ENCODE measurements around the gene TUT1.

The TUT1 gene

GRCh38 chr11:62542111-62542745 lies 49.1 kb downstream of the TUT1 start:
- peaks cover 5% of the 10 kb centered on the region for H3K79me1 ChIP-seq (ENCODE audit: low read depth, low read length)
- H3K4me1 ChIP-seq (ENCODE audit: control insufficient read depth in 2 of 2, insufficient read depth in 1 of 2, low read depth in 1 of 2, low read length in 2 of 2), result peaks cover 34 to 45% of the 10 kb centered on the region in 2 donors
- peak overlapping the region; percentile 51 for H3K9ac ChIP-seq (ENCODE audit: low read depth, low read length, poor library complexity)
- H4K91ac ChIP-seq (ENCODE audit: low read depth, low read length, poor library complexity), result no peak overlapping the region
- no peak overlapping the region for H2BK5ac ChIP-seq (ENCODE audit: low read length)
- no peak overlapping the region for H4K8ac ChIP-seq (ENCODE audit: low read depth, low read length)
- DNase-seq (ENCODE audit: low spot score), result no peak
- peak overlapping the region; percentile 87 for H2AFZ ChIP-seq (ENCODE audit: low read length)
- no peak overlapping the region for H3K4me2 ChIP-seq (ENCODE audit: insufficient read depth, low read length, poor library complexity, severe bottlenecking)
- H3K27ac ChIP-seq (replicated peaks; ENCODE audit: low read length), result no peak overlapping the region
- no peaks in the 10 kb centered on the region for H3K36me3 ChIP-seq (replicated peaks in 1 of 2; ENCODE audit: control insufficient read depth in 2 of 2, insufficient read depth in 2 of 2, low read length in 2 of 2)
- no peak overlapping the region for H3K23ac ChIP-seq (ENCODE audit: low read depth, low read length, poor library complexity)
- H2BK15ac ChIP-seq (ENCODE audit: low read length), result no peak overlapping the region
- no peak overlapping the region for H2BK120ac ChIP-seq (ENCODE audit: low read depth, low read length)
- no peak overlapping the region for H3K4ac ChIP-seq (ENCODE audit: low read length)
- peak overlapping the region; percentile 51 for H2AK5ac ChIP-seq (ENCODE audit: low read depth, low read length)
- peak overlapping the region; percentile 43 for H2BK12ac ChIP-seq (ENCODE audit: low read length)
- WGBS, 2 donors (ENCODE audit: extremely low coverage in 2 of 2, insufficient read length in 2 of 2, insufficient replicate concordance in 1 of 2), result no CpG with 5 or more reads among the region's 6 CpGs
- no peak overlapping the region for H3K14ac ChIP-seq (ENCODE audit: low read length)
- no peak overlapping the region for H3K4me3 ChIP-seq (ENCODE audit: low read length in 2 of 2)
- peak overlapping the region; percentile 79 for H3K18ac ChIP-seq (ENCODE audit: low read length)
- H3K9me3 ChIP-seq (replicated peaks in 1 of 2; ENCODE audit: control insufficient read depth in 2 of 2, insufficient read depth in 1 of 2, low read depth in 1 of 2, low read length in 2 of 2), result no peaks in the 10 kb centered on the region
- H3K27me3 ChIP-seq (ENCODE audit: control insufficient read depth in 3 of 3, insufficient read depth in 3 of 3, low read depth in 1 of 3, low read length in 3 of 3), result peaks cover 21 to 50% (median 39%) of the 10 kb centered on the region in 3 experiments

- Histone ChIP-seq H3K27me3 (ENCODE audit: control insufficient read depth in 3 of 3, insufficient read depth in 3 of 3, low read depth in 1 of 3, low read length in 3 of 3) (peaks cover 21 to 40% (median 31%) of the 10 kb centered on the region in 3 experiments), H3K4me1 (ENCODE audit: control insufficient read depth in 2 of 2, insufficient read depth in 1 of 2, low read depth in 1 of 2, low read length in 2 of 2) (peaks cover 37 to 38% of the 10 kb centered on the region in 2 donors), H2BK12ac (ENCODE audit: low read length) (no peak overlapping the region), H3K9ac (ENCODE audit: low read depth, low read length, poor library complexity) (peak overlapping the region; percentile 56), H3K14ac (ENCODE audit: low read length) (no peak overlapping the region), H2AFZ (ENCODE audit: low read length) (peak overlapping the region; percentile 32), H3K4me2 (ENCODE audit: insufficient read depth, low read length, poor library complexity, severe bottlenecking) (no peak overlapping the region), H2BK15ac (ENCODE audit: low read length) (no peak overlapping the region), H4K8ac (ENCODE audit: low read depth, low read length) (no peak overlapping the region), H3K4me3 (ENCODE audit: low read length in 2 of 2) (no peak overlapping the region), H3K79me1 (ENCODE audit: low read depth, low read length) (peaks cover 5% of the 10 kb centered on the region), H2BK120ac (ENCODE audit: low read depth, low read length) (no peak overlapping the region), H3K36me3 (replicated peaks in 1 of 2; ENCODE audit: control insufficient read depth in 2 of 2, insufficient read depth in 2 of 2, low read length in 2 of 2) (no peaks in the 10 kb centered on the region), H2AK5ac (ENCODE audit: low read depth, low read length) (no peak overlapping the region), H2BK5ac (ENCODE audit: low read length) (no peak overlapping the region), H3K9me3 (replicated peaks in 1 of 2; ENCODE audit: control insufficient read depth in 2 of 2, insufficient read depth in 1 of 2, low read depth in 1 of 2, low read length in 2 of 2) (no peaks in the 10 kb centered on the region), H3K23ac (ENCODE audit: low read depth, low read length, poor library complexity) (no peak overlapping the region), H3K4ac (ENCODE audit: low read length) (no peak overlapping the region), H4K91ac (ENCODE audit: low read depth, low read length, poor library complexity) (no peak overlapping the region), H3K27ac (replicated peaks; ENCODE audit: low read length) (no peak overlapping the region), H3K18ac (ENCODE audit: low read length) (peak overlapping the region; percentile 6)
- WGBS, 2 donors (ENCODE audit: extremely low coverage in 2 of 2, insufficient read length in 2 of 2, insufficient replicate concordance in 1 of 2), result no CpG with 5 or more reads among the region's 16 CpGs
- DNase-seq (ENCODE audit: low spot score), result no peak
These were observed 50.3 kb downstream of the TUT1 start for GRCh38 chr11:62540804-62541701.

GRCh38 chr11:62539238-62539925 lies 51.9 kb downstream of the TUT1 start:
- peaks cover 27 to 28% of the 10 kb centered on the region in 2 donors for H3K4me1 ChIP-seq (ENCODE audit: control insufficient read depth in 2 of 2, insufficient read depth in 1 of 2, low read depth in 1 of 2, low read length in 2 of 2)
- no peak overlapping the region for H2BK15ac ChIP-seq (ENCODE audit: low read length)
- no peak overlapping the region for H3K27ac ChIP-seq (replicated peaks; ENCODE audit: low read length)
- no peak for DNase-seq (ENCODE audit: low spot score)
- H3K14ac ChIP-seq (ENCODE audit: low read length), result no peak overlapping the region
- no peak overlapping the region for H3K4me2 ChIP-seq (ENCODE audit: insufficient read depth, low read length, poor library complexity, severe bottlenecking)
- no peak overlapping the region for H3K4ac ChIP-seq (ENCODE audit: low read length)
- no peak overlapping the region for H2BK5ac ChIP-seq (ENCODE audit: low read length)
- H3K18ac ChIP-seq (ENCODE audit: low read length), result peak overlapping the region; percentile 81
- no peak overlapping the region for H4K91ac ChIP-seq (ENCODE audit: low read depth, low read length, poor library complexity)
- H3K4me3 ChIP-seq (ENCODE audit: low read length in 2 of 2), result no peak overlapping the region
- no peak overlapping the region for H4K8ac ChIP-seq (ENCODE audit: low read depth, low read length)
- no peak overlapping the region for H2BK120ac ChIP-seq (ENCODE audit: low read depth, low read length)
- peak overlapping the region; percentile 66 for H3K9ac ChIP-seq (ENCODE audit: low read depth, low read length, poor library complexity)
- peaks cover 6% of the 10 kb centered on the region for H3K79me1 ChIP-seq (ENCODE audit: low read depth, low read length)
- H3K23ac ChIP-seq (ENCODE audit: low read depth, low read length, poor library complexity), result no peak overlapping the region
- H2AFZ ChIP-seq (ENCODE audit: low read length), result peak overlapping the region; percentile 51
- no peak overlapping the region for H2BK12ac ChIP-seq (ENCODE audit: low read length)
- WGBS, 2 donors (ENCODE audit: extremely low coverage in 2 of 2, insufficient read length in 2 of 2, insufficient replicate concordance in 1 of 2), result no CpG with 5 or more reads among the region's 13 CpGs
- peaks cover 12 to 25% (median 16%) of the 10 kb centered on the region in 3 experiments for H3K27me3 ChIP-seq (ENCODE audit: control insufficient read depth in 3 of 3, insufficient read depth in 3 of 3, low read depth in 1 of 3, low read length in 3 of 3)
- no peaks in the 10 kb centered on the region for H3K9me3 ChIP-seq (replicated peaks in 1 of 2; ENCODE audit: control insufficient read depth in 2 of 2, insufficient read depth in 1 of 2, low read depth in 1 of 2, low read length in 2 of 2)
- H2AK5ac ChIP-seq (ENCODE audit: low read depth, low read length), result no peak overlapping the region
- H3K36me3 ChIP-seq (replicated peaks in 1 of 2; ENCODE audit: control insufficient read depth in 2 of 2, insufficient read depth in 2 of 2, low read length in 2 of 2), result peaks cover 0 to 5% of the 10 kb centered on the region in 2 donors

Measured in neuronal stem cell (in vitro differentiated cells).